ENCODE results near the gene GGCT.

The GGCT gene

GRCh38 chr7:30469303-30469702 lies 35.3 kb downstream of the GGCT start:
- H3K4me3 ChIP-seq (ENCODE audit: control insufficient read depth, low read depth, low read length), result no peak overlapping the region
- peak; percentile 100 for DNase-seq (ENCODE audit: low read depth)
- peak; percentile 70 for TF ChIP-seq CTCF (conservative IDR thresholded peaks at IDR 0.05; ENCODE audit: control insufficient read depth, insufficient read depth, low read depth, low read length)

DNA sequence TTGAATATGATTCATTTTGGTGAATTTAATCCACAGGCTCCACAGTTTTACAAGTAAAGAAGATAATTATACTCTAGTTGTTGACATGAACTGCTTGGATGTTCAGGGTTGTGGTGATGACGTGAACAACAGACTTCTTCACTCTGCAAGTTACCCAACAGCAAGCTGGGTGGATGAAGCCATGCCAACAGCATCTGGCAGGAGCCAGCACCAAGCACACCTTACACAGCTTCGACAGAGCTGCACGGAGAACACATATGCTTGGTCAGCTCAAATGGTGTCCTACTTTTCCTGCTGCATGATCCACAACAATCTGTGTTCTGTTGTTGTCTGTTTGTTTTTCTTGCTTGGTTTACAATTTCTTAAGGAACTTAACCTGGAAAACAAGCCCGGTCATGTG lies 35.8 kb downstream of the GGCT start:
- no peak for TF ChIP-seq CTCF (conservative IDR thresholded peaks at IDR 0.05; ENCODE audit: control insufficient read depth, insufficient read depth, low read depth, low read length)
- H3K4me3 ChIP-seq (ENCODE audit: control insufficient read depth, low read depth, low read length), result no peak overlapping the region
- DNase-seq (ENCODE audit: low read depth), result peak; percentile 92

DNA sequence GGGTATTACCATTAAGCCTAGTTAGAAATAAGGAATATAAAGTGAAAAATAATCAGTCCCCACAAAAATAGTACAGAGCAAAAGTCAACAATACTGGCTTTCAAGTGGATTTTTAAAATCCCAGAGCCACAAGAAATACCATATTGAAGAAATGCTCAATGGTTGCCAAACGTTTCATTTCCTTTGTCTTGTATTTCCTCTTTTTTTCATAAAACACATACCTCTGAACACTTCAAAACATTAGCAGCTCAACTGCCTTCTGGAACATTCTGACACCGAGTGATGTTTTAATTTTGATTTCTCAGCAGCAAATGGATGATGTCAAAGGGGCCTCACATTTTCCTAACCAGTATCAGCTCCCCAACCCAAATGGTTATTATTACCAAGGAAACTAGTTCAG lies 36.6 kb downstream of the GGCT start:
- no peak for TF ChIP-seq CTCF (conservative IDR thresholded peaks at IDR 0.05; ENCODE audit: control insufficient read depth, insufficient read depth, low read depth, low read length)
- no peak for DNase-seq (ENCODE audit: low read depth)
- H3K4me3 ChIP-seq (ENCODE audit: control insufficient read depth, low read depth, low read length), result no peak overlapping the region

- no peak overlapping the region for H3K4me3 ChIP-seq (ENCODE audit: control insufficient read depth, low read depth, low read length)
- TF ChIP-seq CTCF (conservative IDR thresholded peaks at IDR 0.05; ENCODE audit: control insufficient read depth, insufficient read depth, low read depth, low read length), result no peak
- no peak for DNase-seq (ENCODE audit: low read depth)
These were observed 37.4 kb downstream of the GGCT start for GRCh38 chr7:30467271-30467670.

DNA sequence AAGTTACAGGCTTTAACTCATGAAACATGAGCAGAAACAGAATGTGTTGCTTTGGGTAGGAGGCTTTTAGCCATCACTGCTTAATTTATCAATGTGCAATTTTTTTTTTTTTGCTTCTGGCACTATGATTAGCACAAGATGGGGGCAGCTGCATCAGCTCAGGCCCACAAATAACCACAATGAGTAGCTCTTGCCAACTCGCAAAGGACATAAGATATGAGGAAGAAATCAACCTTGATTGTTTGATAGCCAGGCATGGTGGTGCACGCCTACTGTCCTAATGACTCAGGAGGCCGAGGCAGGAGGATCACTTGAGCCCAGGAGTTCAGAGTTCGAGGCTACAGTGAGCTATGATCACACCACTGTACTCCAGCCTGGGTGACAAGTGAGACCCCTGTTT lies 38.4 kb downstream of the GGCT start:
- DNase-seq (ENCODE audit: low read depth), result peak; percentile 51
- no peak for TF ChIP-seq CTCF (conservative IDR thresholded peaks at IDR 0.05; ENCODE audit: control insufficient read depth, insufficient read depth, low read depth, low read length)
- H3K4me3 ChIP-seq (ENCODE audit: control insufficient read depth, low read depth, low read length), result no peak overlapping the region

DNA sequence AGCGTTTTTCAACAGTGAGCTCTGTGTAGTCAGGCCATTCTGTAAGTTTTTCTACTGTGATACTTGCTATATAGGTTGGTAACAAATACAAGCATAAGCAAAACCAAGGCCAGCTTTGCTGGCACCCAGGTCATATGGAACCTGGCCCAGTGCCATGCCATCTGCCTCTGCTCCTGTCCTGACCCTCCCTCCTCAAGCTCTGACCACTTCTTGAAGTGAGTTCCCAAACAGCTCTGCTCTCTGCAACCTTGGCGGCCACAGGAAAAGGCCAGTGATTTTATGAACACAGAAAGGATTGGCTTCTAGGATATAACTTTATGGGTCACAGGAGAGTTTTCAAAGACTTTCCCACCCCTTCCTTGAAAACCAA lies 38.8 kb downstream of the GGCT start:
- TF ChIP-seq CTCF (conservative IDR thresholded peaks at IDR 0.05; ENCODE audit: control insufficient read depth, insufficient read depth, low read depth, low read length), result no peak
- DNase-seq (ENCODE audit: low read depth), result no peak
- no peak overlapping the region for H3K4me3 ChIP-seq (ENCODE audit: control insufficient read depth, low read depth, low read length)

All from fibroblast of mammary gland (primary cell).